GM12878 (cell line): Measurements from ENCODE around the gene SIK3. TPM values are rescaled to one million over a fixed set of nuclear protein-coding genes. Genes with fewer than 3 reads are reported as not detected.

Source experiments
- ATAC-seq: fragments of 200-7000 bp; cut with Tn5 transposase; 3 replicates; pipeline ENCODE4 v1.9.1; 2020; ENCODE audit warnings: mild to moderate bottlenecking, moderate library complexity
- BruUV-seq: library from RNA; stranded (reverse); fragments of 400-500 nt; replicated peaks from 2 replicates; lab custom pipeline; 2021; lab: Mats Ljungman, UMichigan
- CTCF ChIA-PET: fragments of 300-600 bp; sonication (Branson Sonifier 250); formaldehyde crosslinking; extraction: SDS; loops from one replicate; lab custom pipeline; 2021; ENCODE audit warnings: inconsistent platforms; lab: Yijun Ruan, JAX
- POLR2A ChIA-PET: fragments of 350-600 bp; formaldehyde crosslinking; extraction: SDS; loops from one replicate; lab custom pipeline; 2021; ENCODE audit warnings: inconsistent platforms; lab: Charles Lee
- RAD21 ChIA-PET: fragments of 300-600 bp; sonication (Branson Sonifier 250); formaldehyde crosslinking; loops from one replicate; lab custom pipeline; 2023; ENCODE audit warnings: antibody characterized with exemption; ENCODE audit not compliant: unreplicated experiment; lab: Charles Lee
- SMC1A ChIA-PET: fragments of 300-600 bp; sonication (Branson Sonifier 250); formaldehyde crosslinking; loops from one replicate; lab custom pipeline; 2023; ENCODE audit not compliant: unreplicated experiment, uncharacterized antibody; lab: Charles Lee
- DNase-seq: peaks from one replicate; pipeline ENCODE4 v3.0.0-alpha.2; 2011; ENCODE audit warnings: low read depth, low spot score
- FAIRE-seq: peaks from 3 replicates; lab custom pipeline; 2011; peaks lifted over from hg19 to GRCh38; lab: Jason Lieb, UNC
- H2AFZ ChIP-seq: 2 replicates; pipeline ENCODE4 v1.6.0; 2011; ENCODE audit warnings: low read depth, low read length, control low read depth; ENCODE audit not compliant: control insufficient read depth
- H3K27ac ChIP-seq: 2 replicates; pipeline ENCODE4 v1.5.1; 2011; ENCODE audit warnings: control low read depth; ENCODE audit not compliant: control insufficient read depth, insufficient read depth
- H3K27me3 ChIP-seq, 2 experiments: replicated peaks in 1 of 2; 2 replicates each; pipeline versions ENCODE4 v1.6.0 to v1.6.1; 2011; ENCODE audit warnings: low read length in 1 of 2; ENCODE audit not compliant: control insufficient read depth in 2 of 2, insufficient read depth in 2 of 2
- H3K36me3 ChIP-seq, 2 experiments: 2 replicates each; pipeline ENCODE4 v1.5.1; 2011; ENCODE audit warnings: low read length in 1 of 2; ENCODE audit not compliant: control insufficient read depth in 2 of 2, insufficient read depth in 2 of 2
- H3K4me1 ChIP-seq: 2 replicates; pipeline ENCODE4 v1.6.1; 2011; ENCODE audit warnings: mild to moderate bottlenecking, low read length, moderate library complexity, mixed read lengths; ENCODE audit not compliant: control insufficient read depth, insufficient read depth
- H3K4me2 ChIP-seq: 2 replicates; pipeline ENCODE4 v1.6.0; 2011; ENCODE audit warnings: control low read depth; ENCODE audit not compliant: control insufficient read depth, insufficient read depth
- H3K4me3 ChIP-seq: fragments of 200-600 bp; sonication (generic); 2 replicates; pipeline ENCODE4 v1.5.1; 2016
- H3K79me2 ChIP-seq: 2 replicates; pipeline ENCODE4 v1.6.0; 2011; ENCODE audit warnings: low read length; ENCODE audit not compliant: control insufficient read depth, insufficient read depth
- H3K9ac ChIP-seq: 2 replicates; pipeline ENCODE4 v1.8.0; 2011; ENCODE audit warnings: low read length, control low read depth, mixed read lengths; ENCODE audit not compliant: control insufficient read depth, insufficient read depth
- H3K9me3 ChIP-seq: replicated peaks from 3 replicates; pipeline ENCODE4 v1.5.1; 2011; ENCODE audit warnings: mild to moderate bottlenecking, low read length; ENCODE audit not compliant: control insufficient read depth, insufficient read depth
- H4K20me1 ChIP-seq: 2 replicates; pipeline ENCODE4 v1.6.0; 2011; ENCODE audit not compliant: control insufficient read depth, insufficient read depth
- ATF2 ChIP-seq: IDR thresholded peaks from 2 replicates; pipeline ENCODE4 v1.6.1; 2012; ENCODE audit warnings: low read length, inconsistent platforms
- EGR1 ChIP-seq, 2 experiments: IDR thresholded peaks; 1 replicate in 1 of 2; 2 replicates in 1 of 2; pipeline ENCODE4 v1.6.1; 2011 to 2012; ENCODE audit warnings: low read depth in 2 of 2, low read length in 2 of 2, borderline replicate concordance in 1 of 2, mild to moderate bottlenecking in 1 of 2, moderate library complexity in 1 of 2
- HSF1 ChIP-seq: fragments of 150-350 bp; IDR thresholded peaks from 2 replicates; pipeline ENCODE4 v1.6.1; 2014; ENCODE audit warnings: mild to moderate bottlenecking, low read depth, low read length
- IRF4 ChIP-seq: IDR thresholded peaks from 2 replicates; pipeline ENCODE4 v1.6.1; 2011; ENCODE audit warnings: low read depth, low read length
- ZBED1 ChIP-seq: IDR thresholded peaks from 2 replicates; pipeline ENCODE4 v1.6.1; 2016; ENCODE audit warnings: borderline replicate concordance
- ZBTB11 ChIP-seq: fragments of 450-650 bp; formaldehyde crosslinking; IDR thresholded peaks from 2 replicates; pipeline ENCODE4 v1.5.0; 2022; ENCODE audit warnings: mild to moderate bottlenecking, missing genetic modification characterization
- ZNF24 ChIP-seq: fragments of 450-650 bp; IDR thresholded peaks from 2 replicates; pipeline ENCODE4 v1.6.1; 2017; ENCODE audit warnings: antibody characterized with exemption, mild to moderate bottlenecking
- WGBS: methylation state at CpG from one replicate; pipeline ENCODE4 v1.1.6; 2016; ENCODE audit warnings: low lambda C conversion rate; ENCODE audit not compliant: insufficient replicate concordance, insufficient coverage; ENCODE audit errors: missing lambda C conversion rate; 5-methylcytosine and 5-hydroxymethylcytosine counted together
- in situ Hi-C: fragments of 300-500 bp; cut with MboI; formaldehyde crosslinking; loops from 9 replicates; pipeline ENCODE4 v1.14.3; 2018; ENCODE audit warnings: mixed read lengths
- intact Hi-C: fragments of 100-400 bp; cut with micrococcal nuclease; formaldehyde crosslinking; loops from one replicate; pipeline ENCODE4 v1.14.2; 2022; ENCODE audit not compliant: unreplicated experiment
- polyA plus RNA-seq, 11 experiments: library from polyadenylated mRNA; depleted of rRNA in 4 of 11; unstranded in 6 of 11; stranded (reverse) in 5 of 11; fragments of >200 nt; fragmentation: Nextera tagmentation in 4 of 11; fragmentation: Illumina TruSeq in 1 of 11; extraction: Ambion mirVana in 4 of 11; extraction: Trizol in 1 of 11; gene quantifications; 1 replicate in 1 of 11; 2 replicates in 10 of 11; pipeline versions ENCODE4 v1.2.1 to v1.2.3, GENCODE V29; 2011 to 2016; ENCODE audit warnings: inconsistent platforms in 2 of 11, missing spikeins in 2 of 11, low read depth in 1 of 11
- total RNA-seq, 4 experiments: library from RNA; depleted of rRNA in 3 of 4; stranded (reverse); fragments of >200 nt in 3 of 4; fragmentation: Illumina TruSeq in 1 of 4; extraction: Trizol in 1 of 4; gene quantifications; 2 replicates each; pipeline versions ENCODE4 v1.2.1 to v1.2.3, GENCODE V29; 2013 to 2021
- TF ChIP-seq, protein P1 (sequence below): fragments of 450-650 bp; IDR thresholded peaks from 2 replicates; pipeline ENCODE4 v1.6.1; 2018; ENCODE audit warnings: mild to moderate bottlenecking, low read depth, moderate library complexity; ENCODE audit not compliant: partially characterized antibody

The SIK3 gene
- total and polyA plus RNA-seq, 10 of the 15 experiments (the other 5 are each of a cell fraction or from before 2014, with no cell fraction given), result 2.5 to 31.9 (median 11.1) TPM

DNA sequence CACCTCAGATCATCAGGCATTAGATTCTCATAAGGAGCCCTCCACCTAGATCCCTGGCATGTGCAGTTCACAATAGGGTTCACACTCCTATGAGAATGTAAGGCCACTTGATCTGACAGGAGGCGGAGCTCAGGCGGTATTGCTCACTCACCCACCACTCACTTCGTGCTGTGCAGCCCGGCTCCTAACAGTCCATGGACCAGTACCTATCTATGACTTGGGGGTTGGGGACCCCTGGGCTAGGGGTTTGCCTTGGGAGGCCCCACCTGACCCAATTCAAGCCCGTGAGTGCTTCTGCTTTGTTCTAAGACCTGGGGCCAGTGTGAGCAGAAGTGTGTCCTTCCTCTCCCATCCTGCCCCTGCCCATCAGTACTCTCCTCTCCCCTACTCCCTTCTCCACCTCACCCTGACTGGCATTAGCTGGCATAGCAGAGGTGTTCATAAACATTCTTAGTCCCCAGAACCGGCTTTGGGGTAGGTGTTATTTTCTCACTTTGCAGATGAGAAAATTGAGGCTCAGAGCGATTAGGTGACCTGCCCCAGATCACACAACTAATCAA lies 266.4 kb downstream of the SIK3 start (continued):
- TF ChIP-seq ZBTB11 (CRISPR knock-in tag), result no peak
- TF ChIP-seq ZBED1, result no peak

DNA sequence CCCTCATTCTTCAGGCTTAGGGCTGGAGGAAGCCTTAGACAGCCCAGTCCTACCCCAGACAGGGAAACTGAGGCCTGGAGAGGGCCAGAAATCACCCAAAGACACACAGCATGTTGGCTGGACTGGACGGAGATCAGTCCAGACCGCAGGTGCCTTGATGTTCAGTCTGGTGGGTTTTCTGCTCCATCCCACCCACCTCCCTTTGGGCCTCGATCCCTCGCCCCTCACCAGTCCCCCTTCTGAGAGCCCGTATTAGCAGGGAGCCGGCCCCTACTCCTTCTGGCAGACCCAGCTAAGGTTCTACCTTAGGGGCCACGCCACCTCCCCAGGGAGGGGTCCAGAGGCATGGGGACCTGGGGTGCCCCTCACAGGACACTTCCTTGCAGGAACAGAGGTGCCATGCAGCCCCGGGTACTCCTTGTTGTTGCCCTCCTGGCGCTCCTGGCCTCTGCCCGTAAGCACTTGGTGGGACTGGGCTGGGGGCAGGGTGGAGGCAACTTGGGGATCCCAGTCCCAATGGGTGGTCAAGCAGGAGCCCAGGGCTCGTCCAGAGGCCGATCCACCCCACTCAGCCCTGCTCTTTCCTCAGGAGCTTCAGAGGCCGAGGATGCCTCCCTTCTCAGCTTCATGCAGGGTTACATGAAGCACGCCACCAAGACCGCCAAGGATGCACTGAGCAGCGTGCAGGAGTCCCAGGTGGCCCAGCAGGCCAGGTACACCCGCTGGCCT lies 267.9 kb downstream of the SIK3 start:
- ATAC-seq, result no peak
- TF ChIP-seq ZNF24 (no peak), EGR1 (IDR thresholded peaks at IDR 0.05; ENCODE audit: borderline replicate concordance in 1 of 2, low read depth in 2 of 2, low read length in 2 of 2) (no peak), IRF4 (no peak), HSF1 (no peak), ATF2 (no peak)
- TF ChIP-seq, protein P1, sequence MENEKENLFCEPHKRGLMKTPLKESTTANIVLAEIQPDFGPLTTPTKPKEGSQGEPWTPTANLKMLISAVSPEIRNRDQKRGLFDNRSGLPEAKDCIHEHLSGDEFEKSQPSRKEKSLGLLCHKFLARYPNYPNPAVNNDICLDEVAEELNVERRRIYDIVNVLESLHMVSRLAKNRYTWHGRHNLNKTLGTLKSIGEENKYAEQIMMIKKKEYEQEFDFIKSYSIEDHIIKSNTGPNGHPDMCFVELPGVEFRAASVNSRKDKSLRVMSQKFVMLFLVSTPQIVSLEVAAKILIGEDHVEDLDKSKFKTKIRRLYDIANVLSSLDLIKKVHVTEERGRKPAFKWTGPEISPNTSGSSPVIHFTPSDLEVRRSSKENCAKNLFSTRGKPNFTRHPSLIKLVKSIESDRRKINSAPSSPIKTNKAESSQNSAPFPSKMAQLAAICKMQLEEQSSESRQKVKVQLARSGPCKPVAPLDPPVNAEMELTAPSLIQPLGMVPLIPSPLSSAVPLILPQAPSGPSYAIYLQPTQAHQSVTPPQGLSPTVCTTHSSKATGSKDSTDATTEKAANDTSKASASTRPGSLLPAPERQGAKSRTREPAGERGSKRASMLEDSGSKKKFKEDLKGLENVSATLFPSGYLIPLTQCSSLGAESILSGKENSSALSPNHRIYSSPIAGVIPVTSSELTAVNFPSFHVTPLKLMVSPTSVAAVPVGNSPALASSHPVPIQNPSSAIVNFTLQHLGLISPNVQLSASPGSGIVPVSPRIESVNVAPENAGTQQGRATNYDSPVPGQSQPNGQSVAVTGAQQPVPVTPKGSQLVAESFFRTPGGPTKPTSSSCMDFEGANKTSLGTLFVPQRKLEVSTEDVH, result no peak

More for the DNA sequence above, 267.9 kb downstream of the SIK3 start:
- H3K27ac ChIP-seq, result no peak overlapping the region
- H3K79me2 ChIP-seq, result no peaks in the 10 kb centered on the region
- H3K4me3 ChIP-seq, result no peak overlapping the region
- no peaks in the 10 kb centered on the region for H3K36me3 ChIP-seq
- ChIA-PET POLR2A (no interaction called here), RAD21 (interaction anchor here (0.6 kb wide), 1 partner anchor 30 kb away, joined by 3 read pairs; no protein-coding TSS in a partner anchor), SMC1A (no interaction called here), CTCF (interaction anchor here (1.1 kb wide), 1 partner anchor 276 kb away, joined by 3 read pairs; no protein-coding TSS in a partner anchor)
- H3K4me1 ChIP-seq, result peaks cover 3% of the 10 kb centered on the region; the same call in 1 of the 2 replicates
- no peak for DNase-seq
- H2AFZ ChIP-seq, result no peak overlapping the region
- H3K27me3 ChIP-seq, result no peaks in the 10 kb centered on the region
- no peak for FAIRE-seq
- BruUV-seq, result no TSS peak
- WGBS, result 43% methylated on average over 16 of the region's 17 CpGs
- H3K9ac ChIP-seq, result no peak overlapping the region
- H3K4me2 ChIP-seq, result no peak overlapping the region
- intact Hi-C loops (no loop called here), in situ Hi-C loops (no loop called here)
- no peaks in the 10 kb centered on the region for H3K9me3 ChIP-seq
- H4K20me1 ChIP-seq, result no peaks in the 10 kb centered on the region
